ENCODE measurements around the gene MRPS33. TPM values are rescaled to one million over a fixed set of nuclear protein-coding genes. Genes with fewer than 3 reads are reported as not detected.
A peak's percentile ranks its signal among the peaks of the same experiment; 100 is the strongest.

MRPS33 gene
- total RNA-seq (ENCODE audit: low replicate concordance): 32.4 and 118 TPM in 2 replicates

- peak; percentile 96 for DNase-seq (ENCODE audit: low read depth)
- TF ChIP-seq CTCF (IDR thresholded peaks at IDR 0.05; ENCODE audit: insufficient read depth, low read length): peak; percentile 10
- H3K4me3 ChIP-seq (ENCODE audit: low read depth, low read length): peak within 1 kb of the TSS; percentile 85
Observed at GRCh38 chr7:141014524-141015395, at the start of gene MRPS33. Gene MRPS33, minus strand, starts transcription at chr7:141014952. Its CDS starts 4,319 bp downstream, at chr7:141010633.

- no peak overlapping the region for H3K4me3 ChIP-seq (ENCODE audit: low read depth, low read length)
- TF ChIP-seq CTCF (IDR thresholded peaks at IDR 0.05; ENCODE audit: insufficient read depth, low read length): no peak
- no peak for DNase-seq (ENCODE audit: low read depth)
Observed at GRCh38 chr7:141057788-141058187, 43.0 kb upstream of the MRPS33 start.

GRCh38 chr7:141055146-141055545 lies 40.4 kb upstream of the MRPS33 start:
- no peak overlapping the region for H3K4me3 ChIP-seq (ENCODE audit: low read depth, low read length)
- no peak for TF ChIP-seq CTCF (IDR thresholded peaks at IDR 0.05; ENCODE audit: insufficient read depth, low read length)
- no peak for DNase-seq (ENCODE audit: low read depth)

- no peak for DNase-seq (ENCODE audit: low read depth)
- no peak for TF ChIP-seq CTCF (IDR thresholded peaks at IDR 0.05; ENCODE audit: insufficient read depth, low read length)
- no peak overlapping the region for H3K4me3 ChIP-seq (ENCODE audit: low read depth, low read length)
Observed at GRCh38 chr7:141053626-141054025, 38.9 kb upstream of the MRPS33 start.

GRCh38 chr7:141045842-141046620 lies 31.3 kb upstream of the MRPS33 start:
- DNase-seq (ENCODE audit: low read depth): peak; percentile 61
- TF ChIP-seq CTCF (IDR thresholded peaks at IDR 0.05; ENCODE audit: insufficient read depth, low read length): no peak
- no peak overlapping the region for H3K4me3 ChIP-seq (ENCODE audit: low read depth, low read length)

GRCh38 chr7:141045126-141045841 lies 30.5 kb upstream of the MRPS33 start:
- no peak overlapping the region for H3K4me3 ChIP-seq (ENCODE audit: low read depth, low read length)
- peak; percentile 2 for DNase-seq (ENCODE audit: low read depth)
- TF ChIP-seq CTCF (IDR thresholded peaks at IDR 0.05; ENCODE audit: insufficient read depth, low read length): no peak

All from fibroblast of the aortic adventitia (primary cell).